Activated T-cell treated with anti-CD3 and anti-CD28 coated beads for 24 hours (primary cell): ENCODE results near the gene NCAPD2.
"Not testable (repeated sequence)": the region's sequence is repeated elsewhere in the genome, so short reads cannot be mapped to it uniquely, and the experiment has no call there.

ENCODE experiments used
- DNase-seq: peaks from one replicate; pipeline ENCODE4 v3.0.0-alpha.2; 2020; ENCODE audit warnings: low read depth

NCAPD2 gene

GRCh38 chr12:6550294-6551062, 56.6 kb downstream of the NCAPD2 start:
- DNase-seq = no peak

GRCh38 chr12:6551063-6551461, 57.2 kb downstream of the NCAPD2 start:
- DNase-seq = no peak

GRCh38 chr12:6551496-6552139, 57.7 kb downstream of the NCAPD2 start:
- no peak for DNase-seq

DNA sequence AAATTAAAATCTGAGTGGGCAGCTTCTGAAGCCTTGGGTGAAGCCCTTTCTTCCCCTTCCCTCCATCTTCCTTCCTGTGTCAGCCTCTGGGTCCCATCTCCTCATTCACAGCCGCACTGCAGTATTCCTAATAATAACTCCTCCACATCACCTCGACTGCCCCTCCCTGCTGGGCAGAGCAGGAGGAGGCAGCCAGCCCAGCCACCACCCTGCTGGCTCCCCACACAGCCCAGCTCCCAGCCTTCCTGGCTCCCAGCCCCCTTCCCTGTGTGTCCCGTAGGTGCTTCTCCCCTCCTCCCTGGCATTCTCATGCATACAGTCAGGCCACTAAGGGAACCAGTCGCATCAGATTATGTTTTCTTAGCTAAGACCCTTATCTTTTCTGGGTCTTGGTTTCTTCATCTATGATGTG, 58.2 kb downstream of the NCAPD2 start:
- no peak for DNase-seq

GRCh38 chr12:6553051-6553868, 59.4 kb downstream of the NCAPD2 start:
- DNase-seq = no peak

DNA sequence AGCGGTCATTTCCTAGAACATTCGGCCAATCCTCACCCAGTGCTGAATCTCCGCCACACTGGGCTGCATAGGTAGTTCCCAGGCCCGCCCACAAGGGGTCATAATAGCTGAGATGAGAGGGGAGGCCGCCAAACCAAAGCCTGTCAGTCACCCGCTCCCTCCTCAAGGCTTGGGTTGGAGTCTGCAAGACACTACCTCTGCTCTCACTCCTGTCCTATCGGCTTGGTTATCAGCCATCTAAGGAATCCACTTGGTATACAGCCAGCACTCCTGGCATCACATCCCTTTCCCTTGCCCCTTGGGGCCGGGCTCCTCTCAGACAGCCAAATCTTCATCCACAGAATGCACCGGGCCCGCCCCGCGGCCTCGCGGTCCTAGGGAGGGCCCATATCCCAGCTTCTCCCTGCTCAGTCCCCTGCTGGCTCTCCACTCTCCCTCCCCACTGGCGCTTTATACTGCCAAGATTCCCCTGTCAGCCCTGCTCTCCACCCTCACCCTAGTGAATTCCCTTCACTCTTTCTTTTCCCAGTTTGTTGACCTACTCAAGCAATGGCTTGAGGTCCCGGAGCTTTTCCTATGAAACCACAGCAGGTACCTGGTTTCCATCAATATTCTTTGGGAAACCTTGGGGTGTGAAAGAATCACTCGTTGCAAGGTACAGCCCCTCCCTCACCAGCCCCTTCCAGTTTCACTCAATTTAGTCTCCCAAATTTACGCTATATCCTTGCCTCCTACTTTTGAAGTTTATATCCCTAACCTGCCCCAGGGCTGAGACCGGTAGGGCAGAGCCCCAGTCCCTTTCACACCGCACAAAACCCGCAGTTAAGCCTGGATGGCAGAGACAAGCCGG, 60.5 kb downstream of the NCAPD2 start:
- DNase-seq = peak; percentile 69

DNA sequence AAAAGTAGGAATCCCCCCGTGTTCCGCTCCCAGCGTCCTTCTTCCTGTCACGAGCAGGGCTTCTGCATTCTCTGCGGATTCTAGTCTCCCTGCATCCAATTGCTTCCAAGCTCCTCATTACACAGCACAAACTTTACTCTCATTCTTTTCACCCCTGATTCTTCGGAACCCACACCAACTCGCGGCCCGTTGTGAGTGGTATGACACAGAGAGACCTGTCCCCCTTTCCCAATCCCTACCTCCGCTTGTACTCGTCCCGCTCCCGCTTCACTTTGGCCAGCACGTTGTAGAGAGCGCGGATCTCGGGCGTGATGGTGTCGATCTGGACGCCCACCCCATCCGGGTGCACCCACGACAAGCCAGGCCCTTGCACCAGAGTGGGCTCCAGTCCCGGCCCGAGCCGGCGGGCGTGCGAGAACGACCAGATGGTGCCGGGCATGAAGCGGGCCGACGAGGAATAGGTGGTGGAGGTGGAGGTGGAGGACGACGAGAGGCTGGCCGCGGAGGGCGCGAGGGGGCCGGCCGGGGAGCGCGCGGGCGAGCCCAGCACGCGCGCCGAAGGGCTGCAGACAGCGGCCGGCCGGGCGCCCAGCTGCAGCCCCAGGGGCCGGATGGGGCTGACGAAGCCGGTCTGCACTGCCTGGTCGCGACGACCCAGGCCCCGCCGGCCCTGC, 61.3 kb downstream of the NCAPD2 start:
- no peak for DNase-seq

GRCh38 chr12:6556496-6556817, 62.6 kb downstream of the NCAPD2 start:
- DNase-seq = not testable (repeated sequence)

- DNase-seq = no peak
Observed at GRCh38 chr12:6556857-6557256, 63.0 kb downstream of the NCAPD2 start.

DNA sequence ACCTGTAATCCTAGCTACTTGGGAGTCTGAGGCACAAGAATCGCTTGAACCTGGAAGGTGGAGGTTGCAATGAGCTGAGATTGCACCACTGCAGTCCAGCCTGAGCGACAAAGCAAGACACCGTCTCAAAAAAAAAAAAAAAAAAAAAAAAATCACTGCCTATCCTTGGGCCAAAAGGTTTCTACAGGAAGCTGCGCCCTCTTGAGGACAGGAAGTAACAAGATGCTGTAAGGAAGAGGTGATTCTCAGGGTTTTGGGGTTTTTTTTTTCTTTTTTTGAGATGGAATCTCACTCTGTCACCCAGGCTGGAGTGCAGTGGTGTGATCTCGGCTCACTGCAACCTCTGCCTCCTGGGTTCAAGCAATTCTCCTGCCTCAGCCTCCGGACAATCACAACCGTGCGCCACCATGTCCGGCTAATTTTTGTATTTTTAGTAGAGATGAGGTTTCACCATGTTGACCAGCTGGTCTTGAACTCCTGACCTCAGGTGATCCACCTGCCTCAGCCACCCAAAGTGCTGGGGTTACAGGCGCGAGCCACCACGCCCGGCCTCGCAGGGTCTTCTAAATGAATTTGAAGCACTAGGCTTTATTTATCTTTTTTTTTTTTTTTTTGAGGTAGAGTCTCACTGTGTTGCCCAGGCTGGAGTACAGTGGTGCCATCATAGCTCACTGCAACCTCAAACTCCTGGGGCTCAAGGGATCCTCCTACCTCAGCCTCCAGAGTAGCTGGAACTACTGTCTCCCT, 64.3 kb downstream of the NCAPD2 start:
- peak; percentile 26 for DNase-seq

- DNase-seq = no peak
Observed at GRCh38 chr12:6559500-6559899, 65.6 kb downstream of the NCAPD2 start.

GRCh38 chr12:6560501-6561205, 66.8 kb downstream of the NCAPD2 start:
- no peak for DNase-seq

- DNase-seq = no peak
Observed at GRCh38 chr12:6562881-6563280, 69.0 kb downstream of the NCAPD2 start.

DNA sequence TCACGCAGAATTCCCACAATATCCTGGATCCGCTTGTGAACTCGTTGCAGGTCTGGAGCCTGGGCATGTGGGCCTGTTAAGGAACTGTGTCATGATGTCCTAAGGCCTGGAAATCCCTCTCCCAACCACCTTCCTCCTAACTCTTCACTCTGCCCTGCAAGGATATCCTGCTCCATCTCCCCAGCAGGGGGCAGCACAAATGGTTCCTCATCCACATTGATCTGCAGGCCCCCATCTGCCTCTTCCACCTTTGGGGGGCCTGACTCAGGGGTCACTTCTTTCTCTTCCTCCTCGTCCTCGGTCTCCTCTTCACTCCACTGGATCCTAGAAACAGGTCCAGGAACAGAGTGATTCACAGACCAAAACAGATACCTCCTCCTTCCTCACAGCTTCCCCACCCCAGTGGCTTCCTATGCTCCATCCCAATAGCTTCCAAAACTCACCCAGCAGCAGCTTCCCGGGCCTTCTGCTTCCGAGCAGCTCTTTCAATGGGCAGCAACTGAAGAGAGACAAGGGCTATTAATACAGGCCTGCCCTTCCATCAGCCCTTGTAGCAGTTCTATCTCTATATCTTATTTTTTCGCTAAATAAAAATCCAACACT, 69.6 kb downstream of the NCAPD2 start:
- DNase-seq = peak; percentile 44

- DNase-seq = no peak
Observed at GRCh38 chr12:6567112-6567670, 73.3 kb downstream of the NCAPD2 start.

DNA sequence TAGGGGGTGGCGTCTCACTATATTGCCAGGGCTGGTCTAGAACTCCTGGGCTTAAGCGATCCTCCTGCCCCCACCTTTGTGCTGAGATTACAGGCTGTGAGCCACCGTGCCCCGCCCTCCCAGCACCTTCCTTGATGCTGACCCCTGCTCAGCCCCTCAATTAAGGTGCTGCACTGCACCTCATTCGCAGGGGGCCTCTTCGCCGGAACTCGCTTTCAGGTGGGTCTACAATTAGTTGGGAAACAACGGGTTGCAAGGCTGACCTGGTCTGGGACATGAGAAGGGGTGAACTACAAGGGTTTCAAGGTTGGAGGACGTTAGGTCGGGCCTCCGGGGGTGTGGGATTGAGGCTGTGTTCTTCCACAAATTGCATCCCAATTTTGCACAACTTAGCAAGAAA, 75.4 kb downstream of the NCAPD2 start:
- no peak for DNase-seq

DNA sequence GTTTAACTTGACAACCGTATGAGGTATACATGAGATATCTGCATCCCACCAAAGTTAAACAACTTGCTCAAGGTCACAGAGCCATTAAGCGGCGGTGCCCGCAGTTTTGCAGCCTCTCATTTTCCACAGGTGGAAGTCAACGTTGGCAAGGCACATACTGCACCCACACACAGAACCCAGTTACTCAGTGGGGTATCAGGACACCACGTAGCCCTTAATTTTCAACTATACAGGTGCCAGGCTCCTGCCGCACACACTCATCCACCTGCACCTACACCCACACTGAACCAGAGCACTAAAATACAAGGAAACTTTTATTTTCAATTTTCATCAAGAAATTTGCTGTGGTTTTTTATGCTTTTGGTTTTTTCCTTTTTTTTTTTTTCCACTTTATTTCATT, 75.9 kb downstream of the NCAPD2 start:
- DNase-seq = no peak

DNA sequence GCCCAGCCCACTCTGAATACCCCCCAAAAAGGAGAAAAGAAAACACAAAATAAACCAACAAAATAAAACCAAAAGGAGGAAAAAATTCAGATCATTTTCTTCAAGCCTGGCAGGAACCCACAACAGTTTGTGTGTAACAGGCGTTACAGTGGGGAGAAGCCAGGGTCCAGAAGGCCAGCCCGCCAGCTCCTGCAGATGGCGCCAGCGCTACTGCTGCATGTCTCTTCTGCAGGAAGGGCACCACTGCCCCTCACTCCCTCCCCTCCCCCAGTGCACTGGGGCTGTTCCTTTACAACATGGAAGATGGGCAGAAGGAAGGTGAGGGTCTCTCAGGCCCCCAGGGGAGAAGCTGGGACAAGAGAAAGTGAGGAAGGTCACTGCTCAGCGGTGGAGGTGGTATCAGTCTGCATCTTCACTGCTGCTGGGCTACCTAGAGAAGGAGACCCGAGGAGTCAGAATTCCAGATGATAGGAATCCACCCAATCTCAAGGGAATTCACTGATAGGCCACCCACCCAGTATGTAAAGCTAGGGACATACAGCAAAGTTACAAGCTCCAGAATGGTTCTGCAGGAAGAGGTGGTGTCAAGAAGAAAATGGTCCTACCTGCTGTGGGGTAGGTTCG, 76.5 kb downstream of the NCAPD2 start:
- DNase-seq = peak; percentile 13

GRCh38 chr12:6573001-6573400, 79.1 kb downstream of the NCAPD2 start:
- DNase-seq = no peak
